ENCODE results near the gene PTPN7.
"Not testable (repeated sequence)": the region's sequence is repeated elsewhere in the genome, so short reads cannot be mapped to it uniquely, and the experiment has no call there.

The PTPN7 gene

GRCh38 chr1:202154148-202154765 lies 6.1 kb downstream of the PTPN7 start:
- no peak for DNase-seq (ENCODE audit: low read depth in 2 of 3, low spot score in 1 of 3)

GRCh38 chr1:202153284-202153683 lies 7.1 kb downstream of the PTPN7 start:
- no peak for DNase-seq (ENCODE audit: low read depth in 2 of 3, low spot score in 1 of 3)

- DNase-seq (ENCODE audit: low read depth in 2 of 3, low spot score in 1 of 3) = no peak
Measured at GRCh38 chr1:202152399-202152798, 8.0 kb downstream of the PTPN7 start.

GRCh38 chr1:202151045-202151444 lies 9.4 kb downstream of the PTPN7 start:
- no peak for DNase-seq (ENCODE audit: low read depth in 2 of 3, low spot score in 1 of 3)

- no peak for DNase-seq (ENCODE audit: low read depth in 2 of 3, low spot score in 1 of 3)
Measured at GRCh38 chr1:202150602-202151001, 9.8 kb downstream of the PTPN7 start.

- DNase-seq (ENCODE audit: low read depth in 2 of 3, low spot score in 1 of 3) = no peak
Measured at GRCh38 chr1:202150187-202150586, 10.2 kb downstream of the PTPN7 start.

- DNase-seq (ENCODE audit: low read depth in 2 of 3, low spot score in 1 of 3) = no peak
Measured at GRCh38 chr1:202149566-202149965, 10.8 kb downstream of the PTPN7 start.

GRCh38 chr1:202148391-202148790 lies 12.0 kb downstream of the PTPN7 start:
- no peak for DNase-seq (ENCODE audit: low read depth in 2 of 3, low spot score in 1 of 3)

GRCh38 chr1:202146993-202147392 lies 13.4 kb downstream of the PTPN7 start:
- no peak for DNase-seq (ENCODE audit: low read depth in 2 of 3, low spot score in 1 of 3)

- DNase-seq (ENCODE audit: low read depth in 2 of 3, low spot score in 1 of 3) = no peak
Measured at GRCh38 chr1:202146279-202146678, 14.1 kb downstream of the PTPN7 start.

DNA sequence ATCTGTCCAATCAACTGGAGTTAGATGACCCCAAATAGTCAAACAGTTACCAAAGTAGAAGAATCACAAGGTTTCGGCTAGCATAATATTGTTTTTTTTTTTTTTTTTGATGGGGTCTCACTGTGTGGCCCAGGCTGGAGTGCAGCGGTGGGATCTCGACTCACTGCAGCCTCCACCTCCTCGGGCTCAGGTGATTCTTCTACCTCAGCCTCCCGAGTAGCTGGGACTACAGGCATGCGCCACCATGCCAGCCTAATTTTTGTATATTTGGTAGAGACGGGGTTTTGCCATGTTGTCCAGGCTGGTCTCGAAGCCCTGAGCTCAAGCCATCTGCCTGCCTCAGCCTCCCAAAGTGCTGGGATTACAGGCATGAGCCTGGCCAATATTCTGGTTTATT lies 14.7 kb downstream of the PTPN7 start:
- DNase-seq (ENCODE audit: low read depth in 2 of 3, low spot score in 1 of 3) = not testable (repeated sequence)

GRCh38 chr1:202145068-202145743 lies 15.2 kb downstream of the PTPN7 start:
- peak in 1 of 3 donors; percentile 29 for DNase-seq (ENCODE audit: low read depth in 2 of 3, low spot score in 1 of 3)

DNA sequence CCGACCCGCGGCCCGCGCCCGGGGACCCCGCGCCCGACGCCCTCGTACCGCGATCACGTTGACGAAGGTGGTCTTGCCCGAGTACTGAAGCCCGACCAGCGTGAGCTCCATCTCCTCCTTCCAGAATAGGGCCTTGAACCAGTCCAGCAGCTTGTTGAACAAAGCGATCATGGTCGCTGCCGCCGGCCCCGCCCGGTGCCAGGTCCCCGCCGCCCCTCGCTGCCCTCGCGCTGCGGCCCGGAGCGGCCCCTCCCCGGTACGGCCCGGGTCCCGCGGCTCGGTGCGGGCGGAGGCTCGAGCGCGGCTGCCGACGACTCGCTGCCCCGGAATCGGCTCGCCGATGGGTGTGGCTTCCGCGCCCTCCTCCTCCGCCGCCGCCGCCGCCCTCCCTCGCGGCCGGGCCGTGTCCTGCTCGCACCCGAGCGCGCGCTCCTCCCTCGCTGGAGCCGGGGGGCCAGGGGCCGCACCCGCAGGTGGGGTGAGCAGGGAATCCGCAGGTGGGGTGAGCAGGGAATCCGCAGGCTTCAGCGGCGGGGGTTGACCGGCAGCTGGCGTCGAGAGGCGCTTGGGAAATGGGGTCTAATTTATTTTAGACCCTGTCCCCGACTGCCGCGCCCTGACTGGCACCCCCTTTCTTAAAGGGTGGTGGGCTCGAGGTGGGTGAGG lies 15.9 kb downstream of the PTPN7 start, which contains the start of gene ARL8A:
Gene ARL8A, minus strand, starts transcription at position 336 of the 666 bp plus-strand sequence. Its CDS starts 165 bp downstream, at position 171.
- peak; percentile 37 to 68 (median 59) for DNase-seq (ENCODE audit: low read depth in 2 of 3, low spot score in 1 of 3)

DNA sequence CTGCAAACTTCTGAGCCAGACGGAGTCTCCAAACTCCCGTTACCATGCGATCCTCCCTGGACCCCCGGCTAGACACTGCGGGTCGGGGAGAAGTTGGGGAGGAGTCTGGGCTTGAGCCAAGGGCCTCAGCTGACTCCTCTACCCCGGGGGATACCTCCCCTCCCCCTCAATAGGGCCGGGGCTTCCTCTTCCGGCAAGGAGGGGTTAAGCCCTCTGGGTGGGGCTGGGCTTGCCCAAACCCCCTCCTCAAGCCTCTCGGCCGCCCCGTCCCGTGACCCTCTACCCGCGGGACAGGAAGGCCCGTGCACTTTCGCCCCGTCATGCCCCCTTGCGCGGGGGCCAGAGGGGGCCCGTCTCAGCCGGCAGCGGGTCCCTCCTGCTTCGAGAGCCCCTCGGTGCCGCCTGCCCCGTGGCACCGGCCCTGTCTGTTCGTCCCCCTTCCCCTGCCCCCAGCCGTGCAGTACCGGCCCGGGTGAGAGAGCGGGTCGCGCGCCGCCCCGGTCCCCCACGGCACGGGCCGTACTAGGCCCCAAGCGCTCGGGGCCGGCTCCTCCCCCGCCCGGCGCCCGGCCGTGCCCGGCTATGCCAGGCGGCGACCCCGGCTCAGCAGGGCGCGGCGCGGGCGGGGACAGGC lies 16.5 kb downstream of the PTPN7 start:
- DNase-seq (ENCODE audit: low read depth in 2 of 3, low spot score in 1 of 3) = no peak

DNA sequence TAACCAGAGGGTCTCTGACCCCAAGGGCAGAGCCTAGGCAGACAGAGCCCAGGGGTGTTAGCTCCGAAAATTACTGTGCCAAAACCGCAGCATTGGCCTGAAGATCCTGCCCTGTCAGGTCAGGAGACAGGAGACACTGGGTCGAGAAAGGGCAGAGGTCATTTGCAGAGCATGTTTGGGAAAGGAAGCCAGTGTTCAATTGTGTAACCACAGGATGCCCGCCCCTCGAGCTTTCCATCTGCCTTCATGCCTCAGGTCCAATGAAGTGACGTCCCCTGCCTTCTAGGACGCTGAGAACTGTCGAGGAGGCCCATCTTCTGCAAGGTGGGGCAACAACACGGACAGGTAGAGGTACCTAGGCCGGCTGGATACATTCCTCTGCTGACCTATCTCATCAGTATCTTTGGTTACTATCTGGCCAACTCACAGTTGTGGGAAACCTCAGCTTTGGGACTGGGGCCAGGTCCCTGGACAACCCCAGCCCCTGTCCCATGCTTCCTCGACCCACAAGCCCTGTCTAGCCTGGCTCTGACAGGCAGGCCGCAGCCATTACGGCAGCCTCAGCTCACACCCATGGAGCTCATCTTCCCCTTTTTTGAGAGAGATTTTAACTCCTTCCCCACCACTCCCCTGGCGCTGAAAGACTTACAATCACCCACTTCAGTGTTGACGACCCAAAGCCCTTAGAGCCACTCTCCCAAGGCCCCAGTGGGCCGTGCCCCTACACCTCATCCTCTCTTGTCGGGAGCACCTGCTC lies 17.2 kb downstream of the PTPN7 start:
- DNase-seq (ENCODE audit: low read depth in 2 of 3, low spot score in 1 of 3) = no peak

DNA sequence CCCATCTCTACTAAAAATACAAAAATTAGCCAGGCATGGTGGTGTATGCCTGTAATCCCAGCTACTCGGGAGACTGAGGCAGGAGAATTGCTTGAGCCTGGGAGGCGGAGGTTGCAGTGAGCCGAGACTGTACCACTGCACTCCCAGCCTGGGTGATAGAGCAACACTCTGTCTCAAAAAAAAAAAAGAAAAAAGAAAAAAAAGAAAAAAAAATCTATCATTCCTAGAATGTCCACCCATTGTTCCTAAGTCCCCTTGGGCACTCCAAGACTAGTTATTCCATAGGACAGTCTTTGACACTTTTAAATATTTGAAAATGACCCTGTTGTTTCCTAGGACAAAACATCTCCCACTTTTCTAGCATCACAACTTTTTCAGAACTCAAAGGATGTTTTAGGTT lies 18.9 kb downstream of the PTPN7 start:
- DNase-seq (ENCODE audit: low read depth in 2 of 3, low spot score in 1 of 3) = not testable (repeated sequence)

DNA sequence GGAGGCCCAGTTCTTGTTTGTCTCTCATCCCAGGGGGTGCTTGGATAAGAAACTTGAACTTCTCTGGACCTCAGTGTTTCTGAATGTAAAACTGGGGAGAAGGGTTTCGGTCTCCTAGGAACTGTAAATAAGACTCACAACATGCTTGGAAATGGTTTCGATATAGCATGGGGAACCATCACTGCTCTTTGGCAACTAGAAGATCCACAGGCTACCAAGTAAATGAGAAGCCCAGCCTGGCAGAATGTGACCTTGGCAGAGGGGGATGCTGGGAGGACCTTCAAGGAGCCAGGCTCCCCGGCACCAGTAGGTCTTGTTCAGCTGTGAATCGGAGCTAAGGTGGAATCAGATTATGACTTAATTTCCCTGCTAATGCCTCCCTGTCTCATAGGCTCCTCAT lies 19.6 kb downstream of the PTPN7 start:
- DNase-seq (ENCODE audit: low read depth in 2 of 3, low spot score in 1 of 3) = no peak

DNA sequence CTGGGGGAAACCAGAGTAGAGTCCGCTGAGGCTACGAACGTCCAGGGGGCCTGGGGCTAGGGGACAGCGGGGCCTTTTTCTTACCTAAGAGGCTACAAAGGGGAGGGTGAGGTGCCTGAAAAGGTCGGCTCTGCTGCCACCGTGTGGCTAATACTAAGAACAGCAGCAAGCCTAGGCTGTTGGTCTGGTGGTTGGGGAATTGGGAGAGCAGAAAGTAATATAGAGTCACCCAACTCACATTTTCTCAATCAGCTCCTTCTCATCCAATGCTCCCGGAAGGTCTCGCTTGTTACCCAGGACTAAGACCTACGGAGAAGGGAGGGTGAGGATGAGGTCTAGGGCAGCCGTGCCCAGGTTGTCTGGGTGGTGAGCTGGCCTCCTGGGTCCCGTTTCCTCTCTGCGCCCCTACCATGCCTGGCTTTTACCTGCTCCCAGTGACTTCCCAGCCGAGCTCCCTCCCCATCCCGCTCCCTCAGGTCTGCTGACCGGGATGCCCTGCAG lies 25.1 kb downstream of the PTPN7 start:
- DNase-seq (ENCODE audit: low read depth in 2 of 3, low spot score in 1 of 3) = no peak

DNA sequence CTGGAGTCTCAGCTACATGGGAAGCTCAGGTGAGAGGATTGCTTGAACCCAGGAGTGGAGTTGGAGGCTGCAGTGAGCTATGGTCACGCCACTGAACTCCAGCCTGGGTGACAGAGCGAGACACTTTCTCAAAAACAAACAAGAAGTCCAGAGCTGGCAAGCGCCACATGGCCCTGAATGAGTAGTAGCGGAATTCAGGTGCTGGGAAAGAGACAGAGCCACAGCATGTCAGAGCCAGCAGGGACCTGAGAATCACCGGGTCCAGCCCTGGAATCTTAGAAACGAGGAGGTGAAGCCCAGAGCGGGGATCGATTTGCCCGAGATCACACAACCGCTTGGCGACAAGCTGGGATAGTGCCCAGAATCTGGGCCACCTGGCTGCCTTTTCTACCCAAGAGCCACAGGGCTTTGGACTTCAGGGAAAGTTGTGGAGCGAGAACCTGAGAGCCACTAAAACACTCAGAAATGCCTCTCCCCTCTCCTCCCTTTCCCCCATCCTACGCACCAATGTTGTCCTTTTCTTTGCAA lies 25.7 kb downstream of the PTPN7 start:
- DNase-seq (ENCODE audit: low read depth in 2 of 3, low spot score in 1 of 3) = no peak

DNA sequence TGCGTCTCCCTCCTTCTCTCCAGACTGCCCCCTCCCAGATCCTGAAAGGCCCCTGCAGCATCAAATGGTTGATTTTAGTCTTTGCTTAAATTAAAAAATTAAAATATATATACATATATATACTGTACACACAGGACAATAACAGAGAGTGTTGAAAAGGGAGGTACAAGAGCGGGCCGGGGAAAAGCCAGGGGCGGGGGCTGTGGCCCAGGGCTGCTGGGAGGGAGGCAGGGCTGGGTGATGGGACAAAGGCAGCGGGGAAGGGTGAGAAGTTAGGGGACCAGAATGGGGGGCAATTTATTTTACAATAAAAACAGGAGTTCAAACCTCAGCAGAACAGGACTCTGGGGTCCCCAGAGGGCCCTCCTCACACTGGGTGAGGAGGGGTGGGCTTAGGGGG lies 26.4 kb downstream of the PTPN7 start:
- DNase-seq (ENCODE audit: low read depth in 2 of 3, low spot score in 1 of 3) = no peak

DNA sequence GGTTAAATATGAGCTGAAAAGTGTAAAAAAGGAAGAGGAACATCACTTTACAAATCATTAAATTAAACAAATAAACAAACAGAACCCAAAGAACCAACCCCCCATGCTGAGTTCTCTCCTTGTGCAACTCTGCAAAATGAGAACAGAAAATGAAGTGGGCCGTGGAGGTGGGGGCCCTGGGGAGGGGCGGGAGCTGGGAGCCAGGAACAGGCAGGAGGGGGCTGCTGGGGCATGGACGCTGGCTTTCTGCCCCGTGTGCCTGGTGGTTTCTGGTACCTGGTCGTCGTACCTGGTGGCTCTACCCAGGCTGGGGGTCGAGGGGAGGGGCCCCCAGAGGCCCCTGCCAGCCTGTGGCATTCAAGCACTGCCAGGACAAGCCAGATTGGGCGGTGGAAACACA lies 26.9 kb downstream of the PTPN7 start:
- no peak for DNase-seq (ENCODE audit: low read depth in 2 of 3, low spot score in 1 of 3)

Measured in stimulated activated CD4-positive, alpha-beta T cell treated with anti-CD3 and anti-CD28 coated beads, Interleukin-12 subunit alpha, Interleukin-12 subunit beta, amount 100 ng/mL, for 48 hours (primary cell).